ENCODE data around the gene PRRG3.

Gene PRRG3

GRCh38 chrX:151708821-151709220 lies 13.6 kb downstream of the PRRG3 start:
- no peak for DNase-seq (ENCODE audit: low read depth in 2 of 2)

DNA sequence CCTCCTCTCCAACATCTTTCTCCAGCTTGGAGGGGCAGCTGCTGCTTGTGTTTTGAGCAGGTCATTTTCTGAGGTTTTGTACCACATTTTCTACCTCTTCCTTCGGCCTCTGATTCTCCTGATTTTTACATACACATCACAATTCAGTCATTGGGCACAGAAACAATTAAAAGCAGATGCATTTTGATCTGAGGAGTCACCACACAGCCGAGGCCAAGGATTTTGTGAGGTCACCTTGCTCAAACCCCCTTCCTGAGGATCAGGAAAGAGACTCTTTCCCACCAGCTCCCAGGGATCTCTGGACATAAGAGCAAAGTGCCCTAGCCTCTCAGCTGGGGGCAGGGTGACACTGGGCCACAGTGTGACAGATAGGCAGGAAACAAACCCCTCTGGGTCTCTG lies 15.2 kb downstream of the PRRG3 start:
- no peak for DNase-seq (ENCODE audit: low read depth in 2 of 2)

GRCh38 chrX:151711154-151711553 lies 15.9 kb downstream of the PRRG3 start:
- no peak for DNase-seq (ENCODE audit: low read depth in 2 of 2)

DNA sequence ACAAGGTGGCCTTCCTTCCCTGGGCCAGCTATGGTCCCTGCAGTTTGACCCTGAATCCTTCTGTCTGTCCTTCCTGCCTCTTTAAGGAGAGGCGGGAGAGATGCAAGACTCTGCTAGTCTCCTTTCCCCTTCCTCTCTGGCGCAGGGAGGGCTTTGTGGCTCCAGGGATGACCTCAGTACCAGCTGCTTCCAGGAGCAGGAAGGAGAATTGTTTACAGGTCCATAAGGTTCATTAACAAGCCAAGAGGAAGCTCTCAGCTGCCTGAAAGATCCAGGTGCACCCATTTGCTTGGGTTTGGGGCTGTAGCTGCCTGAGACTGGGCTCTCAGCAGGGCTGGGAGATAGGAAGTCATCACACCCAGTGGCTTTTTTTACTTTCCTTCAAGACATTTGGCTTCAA lies 16.5 kb downstream of the PRRG3 start:
- no peak for DNase-seq (ENCODE audit: low read depth in 2 of 2)

DNA sequence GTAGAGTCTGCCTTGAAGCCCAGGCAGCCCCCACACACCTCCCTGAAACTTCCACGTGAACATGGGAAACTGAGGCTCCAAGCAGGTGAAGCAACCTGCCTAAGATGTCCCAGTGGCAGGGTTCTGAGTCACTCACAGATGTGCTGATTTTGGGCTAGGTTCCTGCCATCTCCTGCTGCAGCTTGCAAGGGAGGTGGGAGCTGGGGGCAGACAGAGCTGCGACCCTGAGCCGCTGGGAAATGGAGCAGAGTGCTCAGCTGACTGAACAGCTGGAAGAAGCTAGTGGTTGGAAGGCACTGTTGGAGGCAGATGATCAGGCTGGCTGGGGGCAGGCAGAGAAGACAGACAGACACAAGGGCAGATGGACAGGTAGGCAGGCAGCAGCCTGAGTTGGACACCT lies 17.0 kb downstream of the PRRG3 start:
- no peak for DNase-seq (ENCODE audit: low read depth in 2 of 2)

DNA sequence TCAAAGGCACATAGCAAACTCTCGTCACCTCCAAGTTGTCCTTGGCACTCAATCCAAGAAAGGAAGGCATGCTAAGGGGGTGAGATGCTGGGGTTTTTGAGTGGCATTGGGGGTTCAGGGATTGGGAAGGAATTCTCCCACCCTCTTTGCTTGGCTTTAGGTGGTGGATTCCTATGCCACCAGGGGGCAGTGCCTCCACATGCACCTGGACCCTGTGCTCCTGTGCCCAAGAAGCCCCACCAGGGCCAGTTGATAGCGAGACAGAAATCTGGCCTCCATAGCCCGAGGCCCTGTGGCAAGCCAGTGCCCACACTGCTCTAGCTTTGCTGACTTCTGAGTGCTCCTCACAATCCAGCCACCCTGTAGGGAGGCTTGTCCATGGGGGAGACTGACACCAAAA lies 18.6 kb downstream of the PRRG3 start:
- DNase-seq (ENCODE audit: low read depth in 2 of 2), result peak in 1 of 2 donors; percentile 8

- DNase-seq (ENCODE audit: low read depth in 2 of 2), result no peak
Observed at GRCh38 chrX:151714362-151714761, 19.1 kb downstream of the PRRG3 start.

GRCh38 chrX:151715752-151716151 lies 20.5 kb downstream of the PRRG3 start, which contains the start of gene FATE1:
Gene FATE1 (plus strand): TSS chrX:151716035. CDS start chrX:151716120, 85 bp downstream.
- DNase-seq (ENCODE audit: low read depth in 2 of 2), result no peak

GRCh38 chrX:151722241-151722846 lies 27.1 kb downstream of the PRRG3 start:
- no peak for DNase-seq (ENCODE audit: low read depth in 2 of 2)

GRCh38 chrX:151723156-151723760 lies 28.0 kb downstream of the PRRG3 start:
- DNase-seq (ENCODE audit: low read depth in 2 of 2), result no peak

DNA sequence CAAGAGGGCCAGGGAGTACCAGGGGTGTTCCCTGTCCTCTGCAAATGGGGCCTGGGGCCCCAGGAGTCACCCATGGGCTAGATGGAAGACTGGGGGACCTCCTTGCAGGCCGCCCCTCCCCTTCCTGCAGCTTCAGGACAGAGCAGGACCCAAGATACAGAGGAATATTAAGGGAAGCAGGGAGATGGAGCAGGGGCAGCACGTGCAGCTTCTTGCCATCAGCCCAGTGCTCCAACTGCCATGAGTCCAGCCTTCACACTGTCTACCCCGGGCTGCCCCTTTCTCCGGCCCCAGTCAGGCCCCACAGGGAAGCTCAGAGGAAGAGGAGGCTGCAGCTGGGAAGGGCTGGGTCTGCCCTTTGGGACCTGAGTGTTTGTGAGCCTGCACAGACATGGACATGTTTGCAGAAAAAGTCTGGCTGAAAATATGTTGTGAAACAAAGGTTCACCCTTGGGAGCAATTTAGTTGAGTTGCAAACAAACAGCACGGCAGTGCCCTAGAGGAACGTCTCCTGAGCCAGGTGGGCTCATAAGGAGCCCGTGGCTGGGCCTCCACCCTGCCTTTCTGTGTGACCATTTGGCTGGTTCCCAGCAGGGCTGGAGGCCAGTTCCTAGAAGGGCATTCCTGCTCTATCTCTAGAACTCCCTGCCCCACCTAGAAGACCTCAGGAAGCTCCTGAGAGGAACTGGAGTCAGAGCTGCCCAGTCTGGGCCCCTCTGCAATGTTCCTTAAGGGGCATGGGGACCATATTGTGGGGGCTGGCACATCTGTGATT lies 29.5 kb downstream of the PRRG3 start:
- no peak for DNase-seq (ENCODE audit: low read depth in 2 of 2)

DNA sequence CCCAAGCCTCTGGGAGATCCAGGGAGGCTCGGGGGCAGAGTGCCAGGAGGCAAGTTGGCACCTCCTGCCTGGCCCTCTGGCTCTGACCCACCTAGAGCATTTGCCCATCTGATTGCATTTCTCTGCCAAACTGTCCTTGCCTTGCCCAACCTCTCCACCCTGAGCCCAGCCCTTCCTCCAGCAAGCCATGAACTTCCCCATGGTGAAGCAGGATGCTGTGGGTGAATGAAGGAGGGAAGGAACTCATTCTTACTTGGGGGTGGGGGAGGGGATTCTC lies 30.0 kb downstream of the PRRG3 start:
- no peak for DNase-seq (ENCODE audit: low read depth in 2 of 2)

DNA sequence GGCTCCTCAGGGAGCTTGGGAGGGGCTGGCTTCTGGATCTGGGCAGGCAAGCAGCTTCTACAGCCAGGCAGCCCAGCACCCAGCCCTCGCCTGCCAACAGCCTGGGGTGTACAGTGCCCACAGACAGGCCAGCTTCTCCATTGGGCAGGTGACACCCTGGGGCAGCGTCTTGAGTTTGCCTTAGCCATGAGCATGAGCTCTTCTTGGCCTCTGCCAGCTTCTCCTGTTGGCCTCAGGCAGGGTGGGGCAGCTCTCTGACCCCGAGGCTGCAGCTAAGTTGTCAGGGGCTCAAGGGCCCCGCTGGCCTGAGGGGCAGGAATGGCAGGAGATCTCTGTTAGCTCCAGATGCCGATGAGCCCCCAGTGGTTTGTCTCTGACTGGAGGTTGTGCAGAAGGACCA lies 31.5 kb downstream of the PRRG3 start:
- DNase-seq (ENCODE audit: low read depth in 2 of 2), result no peak

DNA sequence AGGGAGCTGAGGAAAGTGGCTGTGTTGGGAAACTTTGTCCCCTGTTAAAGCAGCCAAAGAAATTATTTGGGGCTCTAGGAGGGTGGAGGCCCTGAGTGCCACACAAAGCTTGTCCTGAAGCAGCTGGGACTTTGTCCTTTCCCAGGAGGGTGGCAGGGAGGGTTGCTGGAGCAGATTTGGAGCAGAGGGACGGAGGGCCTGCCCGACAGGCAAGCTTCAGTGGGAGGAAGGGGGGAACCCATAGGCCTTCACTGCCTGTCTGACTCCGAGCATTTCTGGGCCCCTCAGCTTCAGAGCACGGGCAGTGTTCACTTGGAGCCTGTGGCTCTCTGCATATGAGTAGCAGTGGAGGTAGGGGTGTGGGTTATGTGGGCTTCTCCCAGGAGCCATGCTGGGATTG lies 32.1 kb downstream of the PRRG3 start:
- no peak for DNase-seq (ENCODE audit: low read depth in 2 of 2)

DNA sequence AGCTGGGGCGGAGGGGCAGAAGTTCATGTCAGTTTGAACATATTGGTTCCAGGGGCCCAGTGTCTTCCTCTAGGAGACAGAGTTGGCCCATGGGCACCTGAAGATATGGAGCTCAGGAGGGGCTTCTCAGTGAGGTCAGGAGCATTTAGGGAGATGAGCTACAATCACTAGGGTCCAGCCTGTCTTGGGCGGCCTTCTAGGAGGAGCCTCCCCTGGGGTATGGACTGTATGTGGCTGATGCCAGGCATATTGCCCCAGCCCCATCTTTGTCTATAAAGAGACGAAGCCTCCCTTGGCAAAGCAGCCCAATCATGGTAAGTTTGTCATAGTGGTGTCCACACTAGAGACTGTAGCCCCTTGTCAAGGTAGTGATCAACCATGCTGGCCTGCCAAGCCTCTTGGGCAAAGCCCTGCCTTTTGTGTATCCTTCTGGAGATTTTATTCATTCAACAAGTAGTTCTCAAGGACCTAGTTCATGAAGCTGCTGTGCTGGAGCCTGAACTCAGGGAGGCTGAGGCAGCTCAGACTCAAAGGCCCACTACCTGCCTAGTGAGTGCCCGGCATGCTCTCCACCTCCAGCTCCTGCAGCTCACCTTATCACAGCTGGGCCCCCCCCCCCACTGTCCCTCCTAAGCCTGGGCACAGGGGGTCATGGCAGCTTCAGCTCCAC lies 33.9 kb downstream of the PRRG3 start:
- DNase-seq (ENCODE audit: low read depth in 2 of 2), result no peak

GRCh38 chrX:151734446-151734845 lies 39.2 kb downstream of the PRRG3 start, which contains the start of gene CNGA2:
Gene CNGA2 (plus strand): TSS chrX:151734746. CDS start chrX:151738484, 3,738 bp downstream.
- no peak for DNase-seq (ENCODE audit: low read depth in 2 of 2)

DNA sequence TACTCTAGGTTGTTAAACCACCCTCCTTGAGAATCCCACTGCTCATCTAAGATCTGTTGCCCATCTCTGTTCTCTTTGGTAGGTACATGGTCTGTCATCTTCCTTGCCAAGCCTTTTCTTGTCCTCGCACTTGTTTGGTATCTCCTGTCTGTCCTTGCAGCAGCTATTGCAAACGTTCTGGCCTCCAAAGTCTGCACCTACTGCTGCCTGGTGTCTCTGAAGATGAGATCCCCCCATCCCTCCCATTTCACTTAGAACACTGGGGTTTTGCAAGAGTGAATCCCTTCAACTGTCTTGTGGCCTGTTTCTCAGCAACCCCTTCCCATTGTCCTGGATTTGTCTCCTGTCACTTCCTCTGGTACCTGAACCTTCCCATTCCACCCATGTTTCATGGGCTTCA lies 40.0 kb downstream of the PRRG3 start:
- DNase-seq (ENCODE audit: low read depth in 2 of 2), result no peak

- DNase-seq (ENCODE audit: low read depth in 2 of 2), result no peak
Observed at GRCh38 chrX:151736685-151737084, 41.4 kb downstream of the PRRG3 start.

GRCh38 chrX:151737494-151737893 lies 42.2 kb downstream of the PRRG3 start:
- no peak for DNase-seq (ENCODE audit: low read depth in 2 of 2)

DNA sequence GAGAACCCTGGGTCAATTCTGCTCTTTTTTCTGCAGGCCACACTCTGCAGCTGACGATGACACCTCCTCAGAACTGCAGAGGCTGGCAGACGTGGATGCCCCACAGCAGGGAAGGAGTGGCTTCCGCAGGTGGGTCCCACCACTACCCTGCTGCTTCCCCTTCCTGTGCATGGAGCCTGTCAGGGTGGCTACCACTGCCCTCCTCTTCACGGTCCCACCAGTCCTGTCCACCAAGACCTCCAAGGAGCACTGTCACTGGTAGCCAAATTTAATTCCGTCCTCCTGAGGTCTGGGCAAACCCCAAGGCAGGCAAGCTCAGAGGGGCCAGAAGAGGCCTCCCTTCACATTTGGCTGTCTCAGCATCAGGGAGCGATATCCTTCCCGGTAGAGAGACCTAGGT lies 43.5 kb downstream of the PRRG3 start:
- no peak for DNase-seq (ENCODE audit: low read depth in 2 of 2)

DNA sequence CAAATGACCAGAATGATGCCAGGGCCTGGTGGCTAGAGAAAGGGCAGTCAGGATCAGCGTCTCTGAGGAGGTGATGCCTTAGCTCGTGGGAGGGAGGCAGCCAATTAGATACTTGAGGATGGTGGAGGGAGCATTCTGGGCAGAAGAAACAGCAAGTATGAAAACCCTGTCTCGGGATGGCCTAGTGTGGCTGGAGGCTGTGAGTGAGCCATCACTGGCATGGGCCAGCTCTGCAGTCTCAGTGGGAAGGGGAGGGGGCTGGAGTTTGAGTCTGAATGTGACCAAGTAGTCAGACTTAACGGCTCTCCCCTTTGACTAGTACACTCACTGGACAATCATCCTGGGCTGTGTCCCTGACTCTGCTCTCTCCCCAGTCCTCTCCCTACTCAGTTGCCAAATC lies 46.3 kb downstream of the PRRG3 start:
- DNase-seq (ENCODE audit: low read depth in 2 of 2), result no peak

- DNase-seq (ENCODE audit: low read depth in 2 of 2), result no peak
Observed at GRCh38 chrX:151742311-151742710, 47.1 kb downstream of the PRRG3 start.

Measured in stimulated activated CD8-positive, alpha-beta memory T cell treated with anti-CD3 and anti-CD28 coated beads, Interleukin-2, amount 100 ng/mL, for 48 hours (primary cell).